ENCODE results near the gene CEP78.
"Not testable (repeated sequence)": the region's sequence is repeated elsewhere in the genome, so short reads cannot be mapped to it uniquely, and the experiment has no call there.

Gene CEP78

DNA sequence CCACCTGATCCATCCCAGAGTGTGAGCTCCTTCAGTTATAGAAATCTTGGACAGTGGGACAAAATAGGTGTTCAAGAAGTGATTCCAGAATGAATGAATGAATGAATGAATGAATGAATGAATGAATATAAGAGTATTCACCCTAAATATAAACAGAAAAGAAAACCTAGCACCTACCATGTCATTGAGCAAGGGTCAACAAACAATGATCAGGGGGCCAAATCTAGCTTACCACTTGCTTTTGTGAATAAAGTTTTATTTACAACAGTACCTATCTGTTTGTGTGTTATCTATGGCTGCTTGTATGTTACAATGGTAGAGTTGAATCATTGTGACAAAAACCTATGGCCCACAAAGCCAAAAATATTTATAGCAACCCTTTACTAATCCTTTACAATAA, 43.9 kb upstream of the CEP78 start:
- H3K9me3 ChIP-seq: no peaks in the 10 kb centered on the region
- no peak for TF ChIP-seq CTCF (IDR thresholded peaks at IDR 0.05; ENCODE audit: low read depth, low read length)
- no peaks in the 10 kb centered on the region for H3K36me3 ChIP-seq
- H3K4me3 ChIP-seq (ENCODE audit: low read depth, low read length): no peak overlapping the region
- no peaks in the 10 kb centered on the region; the same call in 1 of the 2 replicates for H3K27me3 ChIP-seq
- H3K4me1 ChIP-seq: no peaks in the 10 kb centered on the region
- DNase-seq: no peak

GRCh38 chr9:78196258-78196657, 39.6 kb upstream of the CEP78 start:
- DNase-seq: no peak
- no peaks in the 10 kb centered on the region for H3K4me1 ChIP-seq
- no peaks in the 10 kb centered on the region; the same call in 1 of the 2 replicates for H3K27me3 ChIP-seq
- no peak overlapping the region for H3K4me3 ChIP-seq (ENCODE audit: low read depth, low read length)
- H3K9me3 ChIP-seq: no peaks in the 10 kb centered on the region
- H3K36me3 ChIP-seq: no peaks in the 10 kb centered on the region
- TF ChIP-seq CTCF (IDR thresholded peaks at IDR 0.05; ENCODE audit: low read depth, low read length): no peak

- H3K36me3 ChIP-seq; H3K4me1 ChIP-seq; H3K27me3 ChIP-seq; H3K9me3 ChIP-seq; DNase-seq; H3K4me3 ChIP-seq (ENCODE audit: low read depth, low read length): not testable (repeated sequence)
Observed at GRCh38 chr9:78201158-78201777, 34.6 kb upstream of the CEP78 start.

DNA sequence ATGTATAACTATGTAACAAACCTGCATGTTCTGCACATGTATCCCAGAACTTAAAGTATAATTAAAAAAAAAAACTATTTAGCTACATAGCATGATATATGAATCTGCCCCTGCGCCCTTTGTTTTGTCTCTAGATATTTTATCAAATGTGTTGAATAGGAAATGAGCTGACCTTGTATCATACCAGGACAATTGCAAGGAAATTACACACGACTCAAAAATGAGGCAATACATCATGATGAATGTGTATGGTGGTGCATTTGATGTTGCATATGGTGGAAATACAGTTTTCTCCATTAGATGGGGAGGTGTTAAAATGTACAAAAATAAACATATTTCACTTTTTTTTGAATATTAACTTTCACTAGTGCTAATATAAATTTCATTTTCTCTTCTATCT, 28.6 kb upstream of the CEP78 start:
- no peak for TF ChIP-seq CTCF (IDR thresholded peaks at IDR 0.05; ENCODE audit: low read depth, low read length)
- Histone ChIP-seq H3K4me3 (ENCODE audit: low read depth, low read length) (no peak overlapping the region), H3K4me1 (no peaks in the 10 kb centered on the region), H3K27me3 (no peaks in the 10 kb centered on the region), H3K36me3 (no peaks in the 10 kb centered on the region), H3K9me3 (no peaks in the 10 kb centered on the region)
- DNase-seq: no peak

DNA sequence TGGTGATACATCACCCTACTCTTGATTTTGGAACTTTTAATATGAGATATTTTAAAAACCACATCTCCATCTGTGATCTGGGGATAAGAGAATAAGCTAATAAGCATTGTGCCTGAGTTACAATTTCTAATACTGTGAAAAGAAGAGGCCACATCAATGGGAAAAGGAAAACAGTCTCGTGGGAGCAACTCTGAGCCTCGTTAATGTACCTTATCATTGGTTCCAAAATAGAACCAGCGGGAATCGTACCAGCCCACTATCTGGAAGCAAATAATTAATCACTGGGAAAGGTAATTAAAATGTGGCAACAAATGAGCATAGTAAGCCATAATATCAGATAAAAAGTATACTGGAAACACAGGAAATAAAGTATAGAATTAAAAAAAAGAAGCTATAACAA, 28.0 kb upstream of the CEP78 start:
- no peak for TF ChIP-seq CTCF (IDR thresholded peaks at IDR 0.05; ENCODE audit: low read depth, low read length)
- Histone ChIP-seq H3K4me3 (ENCODE audit: low read depth, low read length) (no peak overlapping the region), H3K9me3 (no peaks in the 10 kb centered on the region; the same call in 1 of the 2 replicates), H3K4me1 (no peaks in the 10 kb centered on the region), H3K36me3 (no peaks in the 10 kb centered on the region), H3K27me3 (no peaks in the 10 kb centered on the region)
- no peak for DNase-seq

DNA sequence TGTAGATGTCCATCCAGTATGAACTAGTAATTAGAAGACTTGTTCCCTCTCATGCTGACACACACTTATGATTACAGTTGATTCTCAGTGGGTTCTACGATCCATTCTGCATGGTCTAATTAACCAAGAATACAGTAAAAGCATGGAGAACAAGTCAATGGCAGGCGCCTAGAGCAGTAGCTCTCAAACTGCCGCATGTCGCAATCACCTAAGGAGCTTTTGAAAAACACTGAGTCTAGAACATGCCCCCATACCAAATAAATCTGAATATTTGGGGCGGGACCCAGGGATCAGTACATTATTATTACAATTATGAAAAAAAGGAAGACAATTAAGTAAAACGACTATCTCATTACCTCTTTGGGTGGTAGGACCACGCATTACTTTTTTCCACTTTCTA, 26.7 kb upstream of the CEP78 start:
- Histone ChIP-seq H3K4me1 (no peaks in the 10 kb centered on the region), H3K27me3 (no peaks in the 10 kb centered on the region), H3K4me3 (ENCODE audit: low read depth, low read length) (no peak overlapping the region), H3K9me3 (peaks cover 4% of the 10 kb centered on the region; the same call in 1 of the 2 replicates), H3K36me3 (no peaks in the 10 kb centered on the region)
- no peak for TF ChIP-seq CTCF (IDR thresholded peaks at IDR 0.05; ENCODE audit: low read depth, low read length)
- no peak for DNase-seq
